ENCODE data around the gene POP7. TPM values are rescaled to one million over a fixed set of nuclear protein-coding genes. Genes with fewer than 3 reads are reported as not detected.

POP7 gene
- total RNA-seq, 1 experiment from 2014 or later: 28.2 TPM

DNA sequence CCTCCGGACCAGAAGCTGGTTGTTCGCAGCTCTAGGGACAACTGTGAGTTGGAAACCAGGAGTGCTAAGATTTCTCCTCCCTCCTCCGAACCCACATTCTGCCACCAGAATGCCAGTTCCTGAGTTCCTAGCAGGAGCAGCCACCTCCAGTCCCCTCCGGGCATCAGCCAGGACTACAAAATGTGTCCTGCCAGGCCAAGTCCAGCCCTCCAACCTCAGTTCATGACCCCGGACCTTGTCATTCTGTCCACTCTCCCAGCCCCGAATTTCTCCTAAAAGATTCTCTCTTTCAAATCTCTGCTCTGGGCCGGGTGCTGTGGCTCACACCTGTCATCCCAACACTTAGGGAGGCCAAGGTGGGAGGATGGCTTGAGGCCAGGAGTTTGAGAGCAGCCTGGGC is 29.8 kb downstream of the POP7 start:
- BruUV-seq (replicated peaks): no TSS peak
- Mint-ChIP-seq H3K27ac (ENCODE audit: unreplicated experiment) (no peak overlapping the region), H3K27me3 (ENCODE audit: unreplicated experiment) (peaks cover 12% of the 10 kb centered on the region), H3K9me3 (ENCODE audit: low read depth, unreplicated experiment) (no peaks in the 10 kb centered on the region), H3K4me1 (ENCODE audit: low read depth, unreplicated experiment) (no peaks in the 10 kb centered on the region), H3K4me3 (ENCODE audit: low read depth, unreplicated experiment) (no peak overlapping the region), H3K36me3 (ENCODE audit: insufficient read depth, unreplicated experiment) (no peaks in the 10 kb centered on the region)
- intact Hi-C loops (cut with micrococcal nuclease; ENCODE audit: unreplicated experiment): no loop called here
- CTCF ChIA-PET: no interaction called here
- TF ChIP-seq, protein P1, sequence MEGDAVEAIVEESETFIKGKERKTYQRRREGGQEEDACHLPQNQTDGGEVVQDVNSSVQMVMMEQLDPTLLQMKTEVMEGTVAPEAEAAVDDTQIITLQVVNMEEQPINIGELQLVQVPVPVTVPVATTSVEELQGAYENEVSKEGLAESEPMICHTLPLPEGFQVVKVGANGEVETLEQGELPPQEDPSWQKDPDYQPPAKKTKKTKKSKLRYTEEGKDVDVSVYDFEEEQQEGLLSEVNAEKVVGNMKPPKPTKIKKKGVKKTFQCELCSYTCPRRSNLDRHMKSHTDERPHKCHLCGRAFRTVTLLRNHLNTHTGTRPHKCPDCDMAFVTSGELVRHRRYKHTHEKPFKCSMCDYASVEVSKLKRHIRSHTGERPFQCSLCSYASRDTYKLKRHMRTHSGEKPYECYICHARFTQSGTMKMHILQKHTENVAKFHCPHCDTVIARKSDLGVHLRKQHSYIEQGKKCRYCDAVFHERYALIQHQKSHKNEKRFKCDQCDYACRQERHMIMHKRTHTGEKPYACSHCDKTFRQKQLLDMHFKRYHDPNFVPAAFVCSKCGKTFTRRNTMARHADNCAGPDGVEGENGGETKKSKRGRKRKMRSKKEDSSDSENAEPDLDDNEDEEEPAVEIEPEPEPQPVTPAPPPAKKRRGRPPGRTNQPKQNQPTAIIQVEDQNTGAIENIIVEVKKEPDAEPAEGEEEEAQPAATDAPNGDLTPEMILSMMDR (IDR thresholded peaks at IDR 0.05; ENCODE audit: unreplicated experiment): no peak
- no peak for DNase-seq

DNA sequence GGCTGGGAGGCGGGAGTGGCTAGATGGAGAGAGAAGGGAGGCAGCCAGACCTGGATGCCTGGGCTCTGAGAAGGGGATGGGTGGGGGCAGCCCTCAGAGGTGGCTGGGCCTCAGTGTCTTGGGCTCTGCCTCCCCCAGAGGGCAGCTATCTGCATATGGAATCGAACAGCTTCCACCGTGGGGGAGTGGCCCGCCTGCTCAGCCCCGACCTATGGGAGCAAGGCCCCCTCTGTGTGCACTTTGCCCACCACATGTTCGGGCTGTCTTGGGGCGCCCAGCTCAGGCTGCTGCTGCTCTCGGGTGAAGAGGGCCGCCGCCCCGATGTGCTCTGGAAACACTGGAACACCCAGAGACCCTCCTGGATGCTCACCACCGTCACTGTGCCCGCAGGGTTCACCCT is 30.8 kb downstream of the POP7 start:
- Mint-ChIP-seq H3K4me3 (ENCODE audit: low read depth, unreplicated experiment) (no peak overlapping the region), H3K27me3 (ENCODE audit: unreplicated experiment) (peaks cover 12% of the 10 kb centered on the region), H3K4me1 (ENCODE audit: low read depth, unreplicated experiment) (no peaks in the 10 kb centered on the region), H3K9me3 (ENCODE audit: low read depth, unreplicated experiment) (no peaks in the 10 kb centered on the region), H3K27ac (ENCODE audit: unreplicated experiment) (no peak overlapping the region), H3K36me3 (ENCODE audit: insufficient read depth, unreplicated experiment) (no peaks in the 10 kb centered on the region)
- TF ChIP-seq, protein P1 (IDR thresholded peaks at IDR 0.05; ENCODE audit: unreplicated experiment): no peak
- no peak for DNase-seq
- CTCF ChIA-PET: no interaction called here
- intact Hi-C loops (cut with micrococcal nuclease; ENCODE audit: unreplicated experiment): no loop called here
- BruUV-seq (replicated peaks): no TSS peak

DNA sequence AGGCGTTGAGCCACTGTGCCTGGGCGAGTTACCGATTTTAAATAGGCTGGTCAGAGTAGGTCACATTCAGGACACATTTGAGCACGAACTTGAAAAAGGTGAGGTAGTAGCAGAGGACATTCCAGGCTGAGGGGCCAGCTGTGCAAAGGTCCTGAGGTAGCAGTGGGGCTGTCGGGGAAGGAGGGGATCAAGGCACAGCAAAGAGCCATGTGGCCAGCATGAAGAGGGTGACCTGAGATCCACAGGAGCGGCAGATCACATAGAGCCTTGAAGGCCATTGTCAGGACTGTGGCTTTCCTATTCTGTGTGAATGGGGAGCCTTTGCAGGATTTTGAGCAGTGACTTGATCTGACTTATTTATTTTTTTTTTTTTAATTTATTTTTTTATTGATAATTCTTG is 34.0 kb downstream of the POP7 start:
- DNase-seq: no peak
- no peak overlapping the region for H3K4me3 Mint-ChIP-seq (ENCODE audit: low read depth, unreplicated experiment)
- H3K36me3 Mint-ChIP-seq (ENCODE audit: insufficient read depth, unreplicated experiment): no peaks in the 10 kb centered on the region
- no peaks in the 10 kb centered on the region for H3K9me3 Mint-ChIP-seq (ENCODE audit: low read depth, unreplicated experiment)
- no TSS peak for BruUV-seq (replicated peaks)
- no peaks in the 10 kb centered on the region for H3K4me1 Mint-ChIP-seq (ENCODE audit: low read depth, unreplicated experiment)
- H3K27ac Mint-ChIP-seq (ENCODE audit: unreplicated experiment): no peak overlapping the region
- CTCF ChIA-PET: no interaction called here
- H3K27me3 Mint-ChIP-seq (ENCODE audit: unreplicated experiment): no peaks in the 10 kb centered on the region
- TF ChIP-seq, protein P1 (IDR thresholded peaks at IDR 0.05; ENCODE audit: unreplicated experiment): no peak
- intact Hi-C loops (cut with micrococcal nuclease; ENCODE audit: unreplicated experiment): no loop called here

DNA sequence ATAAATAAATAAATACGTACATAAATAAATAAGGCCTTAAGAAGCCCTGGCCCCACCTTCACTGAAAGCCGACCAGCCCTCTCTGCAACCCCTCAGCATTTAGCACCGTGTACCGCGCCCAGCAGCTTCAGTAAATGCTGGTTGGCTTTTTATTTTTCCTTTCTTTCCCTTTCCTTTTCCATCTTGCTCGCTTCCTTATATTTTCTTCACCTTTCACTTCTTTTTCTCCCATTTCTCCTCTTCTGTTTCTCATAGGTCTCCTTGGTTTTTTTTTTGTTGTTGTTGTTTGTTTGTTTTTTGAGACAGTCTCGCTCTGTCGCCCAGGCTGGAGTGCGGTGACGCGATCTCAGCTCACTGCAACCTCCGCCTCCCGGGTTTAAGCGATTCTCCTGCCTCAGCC is 38.7 kb downstream of the POP7 start:
- H3K4me1 Mint-ChIP-seq (ENCODE audit: low read depth, unreplicated experiment): no peaks in the 10 kb centered on the region
- no peak overlapping the region for H3K4me3 Mint-ChIP-seq (ENCODE audit: low read depth, unreplicated experiment)
- peaks cover 21% of the 10 kb centered on the region for H3K27me3 Mint-ChIP-seq (ENCODE audit: unreplicated experiment)
- no peak overlapping the region for H3K27ac Mint-ChIP-seq (ENCODE audit: unreplicated experiment)
- H3K36me3 Mint-ChIP-seq (ENCODE audit: insufficient read depth, unreplicated experiment): no peaks in the 10 kb centered on the region
- TF ChIP-seq, protein P1 (IDR thresholded peaks at IDR 0.05; ENCODE audit: unreplicated experiment): no peak
- intact Hi-C loops (cut with micrococcal nuclease; ENCODE audit: unreplicated experiment): no loop called here
- BruUV-seq (replicated peaks): no TSS peak
- CTCF ChIA-PET: no interaction called here
- no peaks in the 10 kb centered on the region for H3K9me3 Mint-ChIP-seq (ENCODE audit: low read depth, unreplicated experiment)
- no peak for DNase-seq

DNA sequence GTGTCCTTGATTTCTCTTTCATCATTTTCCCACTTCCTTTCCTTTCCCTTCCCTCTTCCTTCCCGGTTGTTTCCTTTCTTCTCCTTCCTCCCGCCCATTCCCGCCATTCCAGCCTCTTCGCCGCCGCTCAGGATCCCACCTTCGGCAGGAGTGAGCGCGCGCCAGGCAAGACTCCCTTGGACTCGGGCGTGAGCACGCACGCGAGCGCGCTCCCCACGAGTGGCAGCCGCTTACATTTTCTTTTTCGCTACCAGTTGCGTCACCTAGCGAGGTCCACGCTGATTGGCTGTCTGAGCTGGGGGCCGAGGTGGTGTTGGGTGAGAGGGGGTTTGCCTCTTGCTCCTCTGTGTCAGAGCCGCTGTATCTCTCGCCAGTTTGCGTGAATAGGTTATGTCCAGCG is 39.3 kb downstream of the POP7 start:
- TF ChIP-seq, protein P1 (IDR thresholded peaks at IDR 0.05; ENCODE audit: unreplicated experiment): no peak
- BruUV-seq (replicated peaks): no TSS peak
- intact Hi-C loops (cut with micrococcal nuclease; ENCODE audit: unreplicated experiment): no loop called here
- no peak for DNase-seq
- Mint-ChIP-seq H3K9me3 (ENCODE audit: low read depth, unreplicated experiment) (no peaks in the 10 kb centered on the region), H3K36me3 (ENCODE audit: insufficient read depth, unreplicated experiment) (no peaks in the 10 kb centered on the region), H3K27me3 (ENCODE audit: unreplicated experiment) (peaks cover 21% of the 10 kb centered on the region), H3K27ac (ENCODE audit: unreplicated experiment) (no peak overlapping the region), H3K4me1 (ENCODE audit: low read depth, unreplicated experiment) (no peaks in the 10 kb centered on the region), H3K4me3 (ENCODE audit: low read depth, unreplicated experiment) (no peak overlapping the region)
- CTCF ChIA-PET: no interaction called here
